ENCODE results near the gene KCNK3.

Gene KCNK3

DNA sequence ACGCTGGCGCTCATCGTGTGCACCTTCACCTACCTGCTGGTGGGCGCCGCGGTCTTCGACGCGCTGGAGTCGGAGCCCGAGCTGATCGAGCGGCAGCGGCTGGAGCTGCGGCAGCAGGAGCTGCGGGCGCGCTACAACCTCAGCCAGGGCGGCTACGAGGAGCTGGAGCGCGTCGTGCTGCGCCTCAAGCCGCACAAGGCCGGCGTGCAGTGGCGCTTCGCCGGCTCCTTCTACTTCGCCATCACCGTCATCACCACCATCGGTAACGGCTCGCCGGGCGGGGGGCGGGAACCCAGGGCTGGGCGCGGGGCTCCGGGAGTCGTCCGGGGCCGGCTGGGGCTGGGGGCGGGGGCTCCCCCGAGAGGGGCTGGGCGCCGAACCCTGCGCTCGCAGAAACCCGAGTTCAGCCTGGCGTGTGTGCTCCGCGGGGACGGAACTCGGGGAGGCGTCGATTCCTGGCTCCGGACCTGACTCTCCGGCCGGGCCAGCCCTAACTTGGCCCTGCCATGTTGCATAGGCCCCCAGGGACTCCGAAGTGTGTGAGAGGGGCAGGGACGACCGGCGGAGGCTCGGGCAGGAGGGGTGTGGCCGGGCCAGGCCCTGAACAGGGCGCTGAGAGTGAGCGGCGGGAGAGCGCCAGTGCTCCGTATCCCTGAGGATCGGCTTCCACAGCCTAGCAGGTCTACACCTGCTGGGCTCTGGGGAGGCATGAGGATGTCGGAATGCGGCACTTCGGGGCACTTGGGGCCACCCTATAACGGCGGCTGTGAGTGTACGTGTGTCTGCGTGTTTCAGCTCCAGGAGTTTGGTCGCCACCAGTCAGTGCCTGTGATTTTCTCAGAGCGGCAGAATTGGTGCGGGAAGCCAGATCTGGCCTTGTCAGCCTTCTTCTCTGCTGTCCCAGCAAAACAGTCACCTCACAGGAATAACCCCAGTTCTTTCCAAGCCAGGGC, 651 bp downstream of the KCNK3 start:
- peak; percentile 2 for DNase-seq

DNA sequence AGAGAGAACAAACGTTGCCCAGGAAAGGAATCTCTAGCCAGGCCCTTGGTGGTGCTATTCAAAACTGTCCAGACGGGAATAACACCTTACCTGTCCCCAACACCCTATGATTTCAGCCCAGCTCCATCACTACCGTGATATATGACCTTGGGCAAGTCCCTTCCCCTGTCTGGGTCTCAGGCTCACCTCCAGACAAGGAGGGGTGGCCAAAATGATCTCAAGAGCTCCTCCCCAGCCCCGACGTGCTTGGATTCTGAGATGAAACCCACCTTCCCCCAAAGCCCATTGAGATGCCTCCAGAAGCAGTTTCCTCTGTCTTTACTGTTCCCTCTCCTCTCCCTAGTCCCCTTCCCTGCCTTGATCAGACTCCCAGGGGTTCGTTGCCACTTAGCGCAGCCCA, 1.5 kb downstream of the KCNK3 start:
- no peak for DNase-seq

DNA sequence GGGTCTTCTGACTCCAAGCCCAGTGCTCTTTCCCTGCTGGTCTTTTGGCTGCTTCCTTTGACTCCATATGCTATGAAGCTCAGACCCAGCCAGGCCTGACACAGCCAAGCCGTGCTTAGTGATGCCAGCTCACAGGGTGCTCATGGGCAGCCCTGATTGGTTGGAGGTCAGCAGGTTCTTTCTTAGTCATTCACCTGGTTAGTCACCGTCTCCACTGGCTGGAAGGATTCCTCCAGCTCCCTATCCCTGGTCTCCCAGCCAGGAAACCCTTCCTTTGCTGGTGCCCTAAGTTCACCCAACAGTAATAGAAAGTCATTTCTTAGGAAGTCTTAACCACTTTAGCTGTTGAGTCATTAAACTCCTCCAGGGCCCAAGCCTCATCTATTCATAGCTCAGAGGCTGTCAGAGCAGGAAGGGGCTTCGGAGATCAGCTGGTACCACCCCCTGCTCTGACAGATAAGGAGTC, 3.9 kb downstream of the KCNK3 start:
- no peak for DNase-seq

- DNase-seq = no peak
Measured at GRCh38 chr2:26697425-26697824, 4.9 kb downstream of the KCNK3 start.

- DNase-seq = no peak
Measured at GRCh38 chr2:26699295-26699694, 6.8 kb downstream of the KCNK3 start.

DNA sequence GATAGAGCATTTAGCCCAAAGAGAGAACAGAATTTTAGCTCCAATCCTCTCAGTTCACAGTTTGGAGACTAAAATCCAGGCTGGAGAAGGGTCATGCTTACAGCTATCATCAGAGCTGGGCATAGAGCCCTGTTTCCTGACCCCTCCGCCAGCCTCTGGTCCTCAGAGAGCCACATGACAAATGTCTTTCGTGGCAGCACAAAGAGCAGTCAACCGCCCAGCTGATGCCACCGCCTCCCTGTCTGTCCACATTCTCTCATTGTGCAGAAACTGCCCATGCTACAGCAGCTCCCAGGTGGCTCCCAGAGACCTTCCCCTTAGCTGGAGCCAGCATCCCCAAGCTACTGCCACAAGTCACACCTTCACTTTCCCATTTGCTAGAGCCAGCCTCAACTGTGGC, 7.6 kb downstream of the KCNK3 start:
- no peak for DNase-seq

- no peak for DNase-seq
Measured at GRCh38 chr2:26701596-26701995, 9.1 kb downstream of the KCNK3 start.

- no peak for DNase-seq
Measured at GRCh38 chr2:26702025-26702424, 9.5 kb downstream of the KCNK3 start.

- no peak for DNase-seq
Measured at GRCh38 chr2:26704441-26704977, 12.0 kb downstream of the KCNK3 start.

DNA sequence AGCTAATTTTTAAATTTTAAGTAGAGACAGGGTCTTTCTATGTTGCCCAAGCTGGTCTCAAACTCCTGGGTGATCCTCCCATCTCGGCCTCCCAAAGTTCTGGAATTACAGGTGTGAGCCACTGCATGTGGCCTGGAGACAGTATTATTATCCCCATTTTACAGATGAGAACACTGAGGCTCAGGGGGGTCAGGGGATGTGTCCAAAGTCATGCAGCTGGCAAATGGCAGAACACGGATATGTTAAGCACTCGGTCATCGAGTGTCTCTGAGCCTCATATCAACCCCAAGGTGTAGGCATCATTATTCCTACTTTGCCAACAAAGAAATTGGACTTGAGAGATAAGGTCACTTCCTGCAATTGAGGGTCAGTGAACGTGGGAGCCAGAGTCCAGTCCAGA, 12.6 kb downstream of the KCNK3 start:
- no peak for DNase-seq

GRCh38 chr2:26706093-26706492, 13.6 kb downstream of the KCNK3 start:
- DNase-seq = no peak

- no peak for DNase-seq
Measured at GRCh38 chr2:26706616-26707473, 14.3 kb downstream of the KCNK3 start.

GRCh38 chr2:26707747-26708146, 15.2 kb downstream of the KCNK3 start:
- no peak for DNase-seq

DNA sequence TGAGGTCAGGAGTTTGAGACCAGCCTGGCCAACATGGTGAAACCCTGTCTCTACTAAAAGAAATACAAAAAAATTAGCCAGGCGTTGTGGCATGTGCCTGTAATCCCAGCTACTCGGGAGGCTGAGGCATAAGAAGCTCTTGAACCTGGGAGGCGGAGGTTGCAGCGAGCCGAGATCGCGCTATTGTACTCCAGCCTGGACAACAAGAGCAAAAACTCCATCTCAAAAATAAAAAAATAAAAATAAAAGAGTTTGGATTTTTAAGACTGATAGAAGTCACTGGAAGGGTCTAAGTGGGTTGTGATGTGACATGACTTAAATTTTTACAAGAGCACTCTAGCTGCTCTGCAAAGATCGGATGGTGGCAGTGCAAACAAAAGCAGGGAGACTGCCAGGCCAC, 15.9 kb downstream of the KCNK3 start:
- DNase-seq = no peak

DNA sequence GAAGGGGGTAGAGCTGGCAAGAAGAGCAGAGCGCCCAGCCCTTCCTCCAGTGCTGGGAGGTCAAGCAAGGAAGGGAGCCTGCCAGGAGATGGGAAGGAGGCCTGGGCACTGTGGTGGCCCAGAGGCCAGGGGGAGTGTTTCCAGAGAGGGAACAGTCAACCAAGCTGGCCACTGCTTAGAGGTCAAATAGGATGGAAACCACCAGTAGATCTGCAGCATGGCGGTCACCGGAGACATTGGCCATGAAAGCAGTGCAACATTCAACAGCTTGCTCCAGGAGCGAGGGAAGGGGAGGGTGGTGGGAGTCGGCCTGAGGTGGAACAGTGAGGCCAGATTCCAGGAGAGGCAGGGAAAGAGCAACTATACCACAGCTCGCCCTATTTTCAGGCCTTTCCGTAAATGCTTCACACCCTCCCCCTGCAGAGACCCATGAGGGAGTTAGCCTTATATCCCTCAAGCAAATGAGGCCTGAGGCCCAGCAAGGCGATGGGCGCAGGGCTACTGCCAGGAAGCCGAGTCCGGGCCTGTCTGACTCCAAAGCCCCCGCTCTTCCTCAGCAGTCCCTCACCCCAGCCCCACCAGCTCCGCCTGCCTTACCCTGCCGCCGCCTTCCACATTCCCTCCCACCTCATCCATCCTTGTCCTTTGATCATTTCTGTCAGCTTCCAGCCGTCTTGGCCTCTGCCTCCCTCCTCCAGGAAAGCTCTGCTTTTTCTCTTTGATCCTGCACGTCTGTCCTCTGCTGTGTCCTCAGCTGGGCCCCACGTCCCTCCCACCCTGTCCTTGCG, 17.0 kb downstream of the KCNK3 start:
- DNase-seq = no peak

DNA sequence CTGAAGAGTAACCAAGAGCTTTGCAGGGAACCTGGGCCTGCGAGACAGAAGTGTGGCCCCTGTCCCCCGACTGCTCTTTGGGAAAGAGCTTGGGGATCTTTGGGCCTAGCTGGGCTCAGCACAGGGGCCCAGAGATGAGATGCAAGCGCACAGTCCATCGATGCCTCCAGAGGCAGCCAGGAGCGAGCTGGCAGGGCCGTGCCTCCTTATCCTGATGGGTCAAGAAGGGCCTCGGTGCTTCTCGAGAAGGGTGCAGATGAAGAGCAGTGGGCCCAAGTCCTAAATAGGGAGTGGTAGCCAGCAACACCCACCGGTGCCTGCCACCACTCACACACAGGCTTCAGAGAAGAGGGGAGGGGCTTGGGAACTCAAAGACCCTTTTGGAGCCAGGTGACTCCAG, 17.6 kb downstream of the KCNK3 start:
- DNase-seq = no peak

- no peak for DNase-seq
Measured at GRCh38 chr2:26710743-26711456, 18.4 kb downstream of the KCNK3 start.

DNA sequence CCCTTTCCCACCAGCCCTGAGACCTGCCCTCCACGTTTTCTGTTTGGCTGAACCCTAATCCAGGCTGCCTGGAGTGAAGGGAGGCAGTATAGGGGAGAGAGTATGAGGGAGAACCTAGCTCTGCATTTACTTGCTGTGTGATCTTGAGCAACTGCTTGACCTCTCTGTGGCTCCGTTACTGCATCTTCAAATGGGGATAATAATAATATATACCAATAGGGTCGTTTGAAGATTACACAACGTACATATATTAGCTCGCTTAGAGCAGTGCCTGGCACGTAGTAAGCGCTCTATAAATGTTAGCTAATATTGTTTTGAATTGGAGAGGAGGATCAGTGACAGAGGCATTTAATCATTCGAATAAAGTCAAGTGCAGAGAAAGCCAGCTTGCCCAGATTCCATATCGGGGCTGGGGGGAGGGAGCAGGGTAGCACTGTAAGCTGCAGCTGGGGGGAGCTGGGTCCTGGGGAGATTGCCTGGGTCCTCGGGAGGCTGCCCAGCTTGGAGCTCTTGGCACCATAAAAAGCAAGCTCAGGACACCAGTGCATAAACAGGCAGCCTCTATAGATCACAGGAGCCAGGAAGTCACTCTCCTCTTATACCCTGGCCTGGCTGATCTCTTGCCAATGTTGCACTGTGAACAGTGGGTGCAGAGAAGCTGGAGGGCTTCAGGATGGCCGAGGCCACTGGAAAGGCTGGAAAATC, 19.1 kb downstream of the KCNK3 start:
- DNase-seq = no peak

DNA sequence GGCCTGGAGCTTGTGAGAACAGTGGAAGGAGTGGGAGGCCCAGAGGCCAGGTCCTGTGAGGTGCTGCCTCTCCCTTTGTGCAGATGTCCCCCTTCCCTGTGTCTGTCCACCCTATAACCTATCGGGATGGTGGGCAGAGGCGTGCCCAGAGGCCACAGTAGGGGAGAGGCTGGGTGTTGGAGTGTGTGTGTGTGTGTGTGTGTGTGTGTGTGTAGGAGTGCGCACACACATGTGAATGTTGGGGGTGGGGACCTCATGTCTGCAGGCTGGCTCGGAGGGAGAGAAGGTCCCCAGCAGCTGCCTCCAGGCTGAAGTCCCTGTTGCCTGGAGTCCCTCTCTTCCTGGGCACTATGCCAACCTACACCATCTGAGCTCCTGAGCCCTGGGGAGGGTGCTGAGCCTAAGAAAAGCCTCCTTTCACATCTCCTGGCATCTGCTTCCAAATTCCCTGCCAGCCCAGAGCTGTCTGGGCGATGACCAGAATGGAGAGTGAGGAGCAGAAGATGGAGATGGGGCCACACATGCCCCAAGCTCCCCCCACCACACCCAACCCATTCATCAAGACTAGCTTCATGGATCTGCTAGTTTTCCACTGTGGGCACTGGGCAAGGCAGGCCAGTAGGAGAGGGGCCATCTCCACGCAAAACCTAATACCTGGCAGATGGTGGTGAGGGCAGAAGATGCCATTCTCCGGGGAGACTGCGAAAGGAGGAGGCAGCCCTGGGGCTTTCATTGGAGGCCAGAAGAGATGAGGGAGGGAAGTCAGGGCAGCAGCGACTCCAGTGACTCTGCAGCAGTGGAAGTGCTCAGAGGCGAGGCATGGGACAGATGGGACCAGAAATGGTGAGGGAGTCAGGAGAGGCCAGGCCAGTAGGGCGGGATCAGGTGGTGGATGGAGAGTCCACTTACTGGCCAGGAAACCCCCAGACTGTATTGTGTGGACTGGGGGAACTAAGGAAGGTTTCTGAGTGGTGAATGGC, 20.3 kb downstream of the KCNK3 start:
- DNase-seq = no peak

Measured in stimulated activated CD4-positive, alpha-beta T cell treated with anti-CD3 and anti-CD28 coated beads, Interleukin-12 subunit alpha, Interleukin-12 subunit beta, amount 100 ng/mL, for 4 hours (primary cell).